ENCODE results near the gene L3MBTL4. TPM values are rescaled to one million over a fixed set of nuclear protein-coding genes. Genes with fewer than 3 reads are reported as not detected.

L3MBTL4 gene
- total RNA-seq, 4 donors from 2014 or later, result 11.3 to 16.3 (median 11.8) TPM

GRCh38 chr18:6428851-6429395, 14.2 kb upstream of the L3MBTL4 start:
- intact Hi-C loops (cut with DNase I; ENCODE audit: low total_unique reads), result no loop called here
- no peak for DNase-seq (ENCODE audit: low spot score in 2 of 2)
- 84 to 92% methylated on average over 3 of the region's 3 CpGs for WGBS, 2 donors
- TF ChIP-seq CTCF (IDR thresholded peaks at IDR 0.05) (no peak), POLR2A (IDR thresholded peaks at IDR 0.05) (no peak)
- H3K4me3 ChIP-seq (ENCODE audit: low read depth, poor library complexity, severe bottlenecking), result no peak overlapping the region

DNA sequence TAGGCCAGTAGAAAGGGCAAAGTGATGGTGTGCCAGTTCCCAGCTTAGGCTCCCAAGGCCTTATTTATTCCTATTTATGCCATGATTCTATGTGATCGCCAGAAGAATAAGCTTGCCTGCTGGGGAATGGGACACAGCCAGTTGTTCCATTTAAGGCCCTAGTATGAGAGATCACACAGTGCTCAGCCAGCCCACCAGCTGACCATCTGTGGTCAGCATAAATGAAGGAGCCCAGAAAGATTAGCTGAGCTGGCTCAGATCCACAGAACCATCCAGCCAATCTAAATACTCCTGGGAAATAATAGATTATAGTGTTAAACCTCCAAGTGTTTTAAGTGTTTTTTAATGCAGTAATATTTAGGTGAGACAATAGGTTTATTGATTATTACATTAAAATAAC, 12.6 kb upstream of the L3MBTL4 start:
- WGBS, 2 donors, result 80 to 81% methylated on average over 1 of the region's 1 CpG
- intact Hi-C loops (cut with DNase I; ENCODE audit: low total_unique reads), result no loop called here
- H3K4me3 ChIP-seq (ENCODE audit: low read depth, poor library complexity, severe bottlenecking), result no peak overlapping the region
- no peak for TF ChIP-seq CTCF (IDR thresholded peaks at IDR 0.05)
- no peak for TF ChIP-seq POLR2A (IDR thresholded peaks at IDR 0.05)
- no peak for DNase-seq (ENCODE audit: low spot score in 2 of 2)

DNA sequence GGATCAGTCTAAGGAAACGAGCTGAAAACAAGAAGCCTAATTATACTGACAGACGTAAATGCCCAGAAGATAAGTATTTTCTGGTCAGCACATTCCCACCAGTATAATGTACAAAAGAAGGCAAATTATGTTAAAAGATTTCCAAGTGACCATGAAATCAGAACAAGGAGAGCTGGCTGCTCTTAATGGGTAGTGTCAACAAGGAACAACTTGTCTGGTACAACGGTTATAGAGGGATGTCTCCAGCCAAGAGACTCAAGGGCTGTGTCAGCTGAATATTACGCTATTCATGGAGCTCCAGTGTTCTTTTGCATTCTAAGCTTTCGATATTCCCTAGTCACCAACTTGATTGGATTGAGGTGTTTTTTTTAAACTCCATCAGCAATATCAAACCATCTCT, 8.6 kb upstream of the L3MBTL4 start:
- 66% methylated on average over 5 of the region's 5 CpGs for WGBS, 2 donors
- no peak for DNase-seq (ENCODE audit: low spot score in 2 of 2)
- intact Hi-C loops (cut with DNase I; ENCODE audit: low total_unique reads), result no loop called here
- TF ChIP-seq CTCF (IDR thresholded peaks at IDR 0.05) (no peak), POLR2A (IDR thresholded peaks at IDR 0.05) (no peak)
- no peak overlapping the region for H3K4me3 ChIP-seq (ENCODE audit: low read depth, poor library complexity, severe bottlenecking)

DNA sequence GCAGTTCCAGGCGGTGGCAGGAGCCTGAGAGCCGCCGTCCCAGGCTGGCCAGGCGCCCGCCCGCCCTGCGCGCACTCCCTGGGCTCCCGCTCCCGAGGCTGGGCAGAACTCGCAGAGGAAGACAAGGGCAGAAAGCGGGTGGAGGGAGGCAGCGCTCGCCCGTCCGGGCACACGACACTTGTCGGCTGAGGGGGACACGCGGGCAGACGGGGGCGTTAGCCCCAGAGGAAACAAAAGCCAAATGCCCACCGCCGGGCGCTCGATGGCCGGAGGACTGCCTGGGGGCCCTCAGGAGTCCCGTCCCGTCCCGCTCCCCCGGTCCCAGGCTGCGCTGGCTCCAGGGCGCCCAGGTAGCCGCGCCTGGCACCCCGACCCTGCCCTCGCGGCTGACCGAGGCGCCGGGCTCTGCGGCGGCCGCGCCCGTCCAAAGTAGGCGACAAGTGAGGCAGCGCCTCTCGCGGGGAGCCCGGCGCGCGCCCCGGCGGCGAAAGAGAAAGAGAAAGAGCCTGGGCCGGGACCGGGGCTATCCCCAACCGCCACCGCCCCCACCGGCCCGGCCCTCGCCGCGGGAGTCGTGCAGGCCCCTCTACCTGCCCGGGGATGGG, 491 bp downstream of the L3MBTL4 start:
- peak; percentile 34 to 92 for DNase-seq (ENCODE audit: low spot score in 2 of 2)
- intact Hi-C loops (cut with DNase I; ENCODE audit: low total_unique reads), result no loop called here
- TF ChIP-seq POLR2A (IDR thresholded peaks at IDR 0.05) (no peak), CTCF (IDR thresholded peaks at IDR 0.05) (no peak)
- H3K4me3 ChIP-seq (ENCODE audit: low read depth, poor library complexity, severe bottlenecking), result peak overlapping the region; percentile 78
- WGBS, 2 donors, result 0 to 4% methylated on average over 24 to 28 of the region's 68 CpGs

DNA sequence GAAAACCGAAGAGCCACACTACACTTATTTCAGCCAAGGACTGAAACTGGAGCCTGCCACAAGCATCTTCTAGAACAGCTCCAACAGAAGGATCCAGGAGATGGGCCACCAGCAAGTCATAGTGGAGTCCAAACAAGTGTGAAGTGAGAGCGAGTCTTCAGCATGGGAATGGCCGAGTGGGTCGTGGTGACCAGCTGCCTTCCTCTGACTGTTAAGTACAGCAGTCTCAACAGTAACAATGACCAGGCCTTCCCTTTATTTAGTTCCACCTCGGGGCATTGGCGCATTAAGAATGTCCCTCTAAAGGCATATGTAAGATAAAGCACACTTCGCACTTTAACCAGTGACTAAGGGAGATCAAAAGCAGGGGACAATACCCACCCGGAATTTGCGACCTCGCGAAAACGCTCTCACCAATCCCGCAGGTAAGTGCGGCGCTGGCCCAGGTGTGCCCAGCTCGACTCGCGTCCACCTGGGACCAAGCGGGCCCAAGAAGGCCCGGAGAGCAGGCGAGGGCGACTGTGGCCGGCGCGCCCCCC, 1.1 kb downstream of the L3MBTL4 start:
- WGBS, 2 donors, result 21 to 26% methylated on average over 20 to 25 of the region's 25 CpGs
- no peak for DNase-seq (ENCODE audit: low spot score in 2 of 2)
- intact Hi-C loops (cut with DNase I; ENCODE audit: low total_unique reads), result no loop called here
- H3K4me3 ChIP-seq (ENCODE audit: low read depth, poor library complexity, severe bottlenecking), result peak overlapping the region; percentile 78
- TF ChIP-seq POLR2A (IDR thresholded peaks at IDR 0.05) (no peak), CTCF (IDR thresholded peaks at IDR 0.05) (no peak)
